HG03280 (cell line): ENCODE measurements around the gene VPS29.
A peak's percentile ranks its signal among the peaks of the same experiment; 100 is the strongest.
"Not testable (repeated sequence)": the region's sequence is repeated elsewhere in the genome, so short reads cannot be mapped to it uniquely, and the experiment has no call there.

Experiments
- ATAC-seq: cut with Tn5 transposase; IDR thresholded peaks from one replicate; pipeline ENCODE4 v1.9.1; 2021; ENCODE audit warnings: mild to moderate bottlenecking, moderate library complexity; ENCODE audit not compliant: unreplicated experiment

VPS29 gene

DNA sequence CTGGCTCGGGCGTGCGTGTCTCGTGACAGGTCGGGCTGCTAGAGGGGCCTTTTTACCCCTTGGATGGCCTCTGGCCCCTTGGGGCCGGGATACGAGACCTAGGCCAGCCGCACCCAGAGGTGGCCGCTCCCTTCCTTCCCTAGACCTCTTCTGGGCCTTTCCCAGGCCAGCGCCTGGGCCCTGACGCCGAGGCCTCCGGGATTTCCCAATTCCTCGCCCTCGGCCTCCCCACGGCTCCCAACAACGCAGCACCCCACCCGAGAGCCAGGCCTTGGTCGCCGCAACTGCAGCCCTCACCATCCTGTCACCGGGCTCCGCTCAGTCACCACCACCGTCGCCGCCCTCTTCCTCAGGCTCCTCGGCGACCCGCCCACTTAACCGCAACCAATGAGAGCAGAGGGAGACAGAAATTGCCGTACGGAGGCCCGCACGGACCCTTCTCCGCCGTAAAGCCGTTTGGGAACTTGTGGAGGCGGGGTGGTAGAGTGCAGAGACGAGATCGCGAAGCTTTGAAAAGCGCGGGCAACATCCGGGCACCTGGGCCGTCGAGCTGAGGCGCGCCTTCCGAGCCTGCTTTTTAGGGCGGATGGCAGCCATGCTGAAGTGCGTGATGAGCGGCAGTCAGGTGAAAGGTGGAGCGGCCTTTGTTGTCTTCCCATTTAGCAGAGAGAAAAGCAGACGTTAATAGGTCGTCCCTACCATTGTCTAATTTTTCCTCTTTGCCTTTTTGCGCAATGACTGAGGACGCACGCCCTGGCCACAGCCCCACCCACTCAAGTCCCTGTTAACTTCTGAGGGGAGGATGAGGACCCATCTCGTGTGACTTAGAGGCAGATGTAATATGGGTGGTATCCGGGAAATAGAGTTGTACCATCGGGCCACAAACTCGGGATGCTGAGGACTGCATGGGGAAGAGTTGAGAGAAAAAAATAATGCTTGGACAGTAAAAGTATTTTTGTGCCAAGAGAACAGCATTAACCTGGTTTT lies at the start of gene VPS29, which contains the start of gene RAD9B:
Gene VPS29 (minus strand): TSS at position 360 of the 987 bp plus-strand sequence. CDS start 60 bp downstream, at position 300.
Gene RAD9B (plus strand): TSS at position 580 of the 987 bp plus-strand sequence. CDS start 7 bp downstream, at position 587.
- peak; percentile 93 for ATAC-seq

DNA sequence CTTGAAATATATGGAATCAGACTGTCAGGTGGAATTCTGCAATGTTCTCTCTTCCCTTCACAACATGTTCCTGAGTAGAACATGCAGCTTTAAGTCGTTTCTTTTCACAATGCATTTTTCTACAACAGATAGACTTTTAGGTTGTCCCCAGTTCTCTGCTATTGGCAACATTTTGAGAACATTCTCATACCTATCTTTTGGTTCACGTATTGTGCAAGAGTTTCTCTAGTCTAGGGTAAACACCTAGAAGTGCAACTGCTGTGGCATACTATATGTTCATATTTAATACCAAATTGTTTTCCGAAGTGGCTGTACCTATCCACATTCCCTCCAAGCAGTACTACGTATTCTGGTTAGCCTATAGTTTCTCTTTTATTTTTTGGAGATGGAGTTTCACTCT lies 49.1 kb upstream of the VPS29 start:
- no peak for ATAC-seq

DNA sequence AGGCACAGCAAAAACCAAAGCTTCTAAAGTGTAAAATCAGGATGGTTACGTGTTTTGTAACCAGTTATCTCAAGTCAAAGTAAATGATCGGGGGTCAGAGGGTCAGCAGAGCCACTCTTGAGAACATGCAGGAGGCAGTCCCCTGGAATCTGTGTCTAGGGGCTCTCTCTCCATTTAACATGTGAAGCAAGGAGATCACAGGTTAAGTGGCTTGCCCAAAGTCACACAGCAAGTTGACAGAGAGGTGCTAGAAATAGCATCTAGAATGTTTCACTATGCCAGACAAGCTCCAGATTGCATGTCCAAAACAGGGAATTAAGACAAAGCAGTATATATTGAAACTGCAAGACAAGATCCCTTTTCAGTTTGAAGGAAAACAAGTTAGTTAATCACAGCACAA lies 47.8 kb upstream of the VPS29 start:
- ATAC-seq = no peak

DNA sequence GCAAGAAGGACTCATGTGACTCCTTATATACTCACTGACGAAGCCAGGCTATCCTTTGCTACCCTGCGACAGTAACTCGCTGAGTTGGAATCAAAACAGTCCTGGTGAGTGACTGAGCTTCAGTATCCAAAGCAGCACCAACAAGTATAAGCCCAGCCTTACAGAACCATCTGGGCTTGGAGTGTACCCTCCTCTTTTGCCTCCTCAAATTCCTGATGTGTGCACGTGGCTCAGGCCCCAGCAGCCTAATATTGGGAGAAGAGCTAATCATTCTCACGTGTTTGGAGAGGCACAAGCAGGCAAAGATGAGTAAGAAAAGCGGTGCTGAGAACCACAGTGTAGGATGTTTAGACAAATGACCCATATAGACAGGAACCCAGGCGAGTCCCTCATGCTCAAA lies 46.8 kb upstream of the VPS29 start:
- ATAC-seq = no peak

- no peak for ATAC-seq
Measured at GRCh38 chr12:110547090-110547489, 45.2 kb upstream of the VPS29 start.

DNA sequence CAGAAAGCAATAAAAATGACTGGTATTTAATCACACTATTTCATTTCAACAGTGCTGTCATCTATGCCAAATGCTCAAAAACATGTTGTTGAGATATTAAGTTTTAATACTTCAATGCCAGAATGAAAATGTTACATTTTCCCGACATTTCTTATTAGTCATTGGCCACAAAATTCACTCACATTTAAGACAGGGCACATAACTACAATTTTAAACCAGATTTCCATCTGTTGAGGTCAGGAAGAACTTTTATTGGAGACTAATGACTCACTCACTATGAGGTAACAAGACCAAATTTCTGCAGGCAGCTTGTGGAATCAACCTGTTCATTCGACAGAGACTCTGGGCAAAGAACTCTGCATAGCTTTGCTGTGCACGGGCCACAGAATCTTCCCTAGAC lies 44.4 kb upstream of the VPS29 start:
- ATAC-seq = no peak

DNA sequence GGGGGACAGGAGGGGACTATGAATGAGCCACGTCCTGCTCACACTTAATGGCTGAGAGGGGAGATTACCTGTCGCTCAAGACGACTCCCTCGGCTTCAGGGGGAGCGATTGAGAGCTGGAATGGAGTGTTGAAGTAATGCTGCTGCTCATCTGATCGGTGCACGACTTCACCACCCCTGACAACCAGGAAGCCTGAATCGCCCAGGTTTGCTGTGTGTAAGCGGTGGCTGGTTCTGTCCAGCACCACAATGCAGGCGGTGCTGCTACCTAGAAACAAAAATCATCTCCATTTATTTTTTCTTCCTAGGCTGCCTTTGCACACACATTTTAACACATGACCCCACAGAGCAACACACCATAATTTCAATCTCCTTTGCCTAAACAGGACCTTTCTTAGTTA lies 43.9 kb upstream of the VPS29 start:
- no peak for ATAC-seq

DNA sequence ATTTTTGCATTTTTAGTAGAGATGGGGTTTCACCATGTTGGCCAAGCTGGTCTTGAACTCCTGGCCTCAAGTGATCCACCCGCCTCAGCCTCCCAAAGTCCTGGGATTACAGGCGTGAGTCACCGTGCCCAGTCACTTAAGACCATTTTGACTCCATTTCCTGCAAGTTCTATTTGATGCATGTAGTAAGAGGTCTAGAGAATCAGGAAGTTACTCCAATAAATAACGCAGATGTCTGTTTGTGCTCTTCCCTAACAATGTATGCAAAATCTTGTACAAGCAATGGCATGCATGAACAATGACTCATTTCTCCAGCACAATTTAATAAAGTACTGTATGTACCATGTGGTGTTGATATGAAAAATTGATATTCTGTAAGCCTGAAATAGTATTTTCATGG lies 43.3 kb upstream of the VPS29 start:
- ATAC-seq = not testable (repeated sequence)

DNA sequence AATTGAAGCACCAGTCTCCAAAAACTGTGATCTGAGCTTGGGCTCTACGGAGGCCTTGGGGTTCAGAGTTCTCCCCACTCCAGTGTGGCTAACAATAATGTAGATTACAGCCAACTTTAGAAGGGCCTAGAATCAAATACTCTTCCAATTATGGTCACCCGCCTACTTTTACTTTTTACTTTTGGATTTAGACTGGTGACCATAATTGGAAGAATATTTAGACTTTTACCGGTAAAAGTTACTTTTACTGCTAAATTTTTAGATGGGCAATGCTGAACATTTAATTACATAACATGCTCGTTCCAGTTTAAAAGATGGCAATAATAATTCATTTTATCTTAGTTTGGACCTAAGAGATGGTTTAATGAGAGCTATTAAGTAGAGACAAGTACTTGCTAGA lies 42.1 kb upstream of the VPS29 start:
- no peak for ATAC-seq

DNA sequence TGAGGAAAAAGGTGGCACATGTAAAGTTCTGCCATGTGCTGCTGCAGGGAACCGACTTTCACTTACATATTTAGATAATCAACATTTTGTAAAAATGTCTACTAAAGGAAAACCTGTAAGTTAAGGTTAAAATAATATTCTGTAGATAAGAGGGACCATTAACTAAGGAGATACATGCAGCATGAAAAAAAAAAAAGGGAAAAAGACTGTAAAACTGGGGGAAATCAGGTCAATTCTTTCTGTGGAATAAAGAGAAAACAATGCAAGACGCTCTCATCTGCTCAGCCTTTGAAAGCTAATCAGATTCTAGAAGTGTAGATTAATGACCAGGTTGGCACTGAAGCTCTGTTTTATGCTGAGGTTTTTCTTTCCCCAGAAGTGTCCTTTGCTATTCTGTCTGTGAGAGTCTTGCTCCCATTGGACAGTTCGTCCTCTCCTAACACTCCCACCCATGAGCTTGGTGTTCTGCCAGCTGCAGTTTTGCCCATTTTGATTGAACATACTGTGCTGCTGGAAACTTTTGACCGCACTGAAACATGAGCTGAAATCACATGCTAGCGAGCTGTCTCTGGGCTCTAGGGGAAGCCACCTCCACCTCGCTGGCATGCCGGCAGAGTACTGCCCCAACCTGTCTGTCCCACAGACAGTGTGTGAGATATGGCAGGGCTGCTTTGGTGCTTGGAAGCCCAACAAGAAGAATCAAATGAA lies 41.5 kb upstream of the VPS29 start:
- ATAC-seq = no peak

- ATAC-seq = no peak
Measured at GRCh38 chr12:110540048-110540447, 38.1 kb upstream of the VPS29 start.

DNA sequence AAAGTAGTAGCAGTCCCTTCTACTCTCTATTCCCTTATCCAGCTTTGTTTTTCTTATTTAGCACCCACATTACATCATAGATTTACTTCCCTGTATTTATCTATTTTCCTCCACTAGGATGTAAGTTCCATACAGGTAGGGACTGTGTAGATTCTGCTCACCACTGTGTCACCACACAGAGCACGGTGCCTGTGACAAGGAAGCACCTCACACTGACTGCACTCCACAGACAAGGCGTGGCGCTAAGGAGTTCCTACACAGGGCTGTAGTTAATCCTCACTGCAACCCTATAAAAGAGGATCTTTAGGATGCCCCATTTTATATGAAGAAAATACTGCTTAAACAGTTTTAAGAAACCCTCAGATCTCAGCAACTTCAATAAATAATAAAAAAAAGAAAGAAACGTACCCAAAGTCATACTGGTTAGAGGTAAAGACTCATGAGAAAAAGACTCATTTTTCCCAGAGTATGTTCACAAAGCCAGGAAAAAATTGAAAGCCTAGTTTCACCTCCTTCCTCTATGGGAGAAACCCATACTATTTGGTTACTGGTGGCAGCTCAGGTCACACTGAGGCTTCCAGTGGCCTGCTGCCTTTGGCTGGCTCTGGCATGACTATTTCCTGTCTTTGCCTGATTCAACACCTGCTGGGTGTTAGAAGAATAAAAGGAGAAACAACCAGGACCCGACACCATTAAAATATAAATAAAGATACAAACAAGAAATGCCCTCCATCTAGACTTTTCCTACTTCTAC lies 37.1 kb upstream of the VPS29 start:
- no peak for ATAC-seq

- ATAC-seq = no peak
Measured at GRCh38 chr12:110537605-110538409, 35.9 kb upstream of the VPS29 start.

- ATAC-seq = no peak
Measured at GRCh38 chr12:110536834-110537604, 35.1 kb upstream of the VPS29 start.

GRCh38 chr12:110534811-110535210 lies 32.9 kb upstream of the VPS29 start:
- no peak for ATAC-seq

DNA sequence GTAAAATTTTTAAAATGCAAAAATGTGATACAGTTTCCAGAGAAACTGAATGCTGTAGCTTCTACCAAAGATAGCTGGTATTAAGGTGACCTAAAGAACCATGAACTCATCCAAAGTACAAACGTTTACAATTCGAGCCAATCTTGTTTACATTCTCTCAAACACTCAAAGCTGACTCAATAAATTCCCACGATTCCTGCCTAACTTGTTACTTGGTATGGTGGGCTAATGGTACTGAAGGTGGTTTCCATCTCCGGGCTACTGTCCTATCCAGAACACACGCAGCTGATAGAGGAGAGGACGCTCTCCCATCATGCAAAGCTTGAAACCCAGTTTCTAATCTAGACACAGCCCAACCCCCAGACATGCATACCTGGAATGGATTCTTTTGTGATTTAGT lies 31.7 kb upstream of the VPS29 start:
- ATAC-seq = no peak

DNA sequence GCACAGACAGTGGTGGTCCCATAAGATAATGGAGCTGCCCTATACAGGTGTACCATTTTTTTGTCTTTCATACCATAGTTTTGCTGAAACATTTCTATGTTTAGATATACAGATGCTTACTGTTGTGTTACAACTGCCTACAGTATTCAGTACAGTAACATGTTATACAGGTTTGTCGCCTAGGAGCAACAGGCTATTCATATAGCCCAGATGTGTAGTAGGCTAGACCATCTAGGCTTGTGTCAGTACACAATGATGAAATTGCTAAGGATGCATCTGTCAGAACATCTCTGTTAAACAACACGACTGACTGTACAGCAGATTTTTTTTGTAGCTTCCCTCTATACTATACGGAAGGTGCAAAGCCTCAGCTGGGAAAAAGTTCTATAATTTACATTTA lies 30.7 kb upstream of the VPS29 start:
- no peak for ATAC-seq

GRCh38 chr12:110531741-110532333 lies 29.9 kb upstream of the VPS29 start:
- ATAC-seq = peak; percentile 78

DNA sequence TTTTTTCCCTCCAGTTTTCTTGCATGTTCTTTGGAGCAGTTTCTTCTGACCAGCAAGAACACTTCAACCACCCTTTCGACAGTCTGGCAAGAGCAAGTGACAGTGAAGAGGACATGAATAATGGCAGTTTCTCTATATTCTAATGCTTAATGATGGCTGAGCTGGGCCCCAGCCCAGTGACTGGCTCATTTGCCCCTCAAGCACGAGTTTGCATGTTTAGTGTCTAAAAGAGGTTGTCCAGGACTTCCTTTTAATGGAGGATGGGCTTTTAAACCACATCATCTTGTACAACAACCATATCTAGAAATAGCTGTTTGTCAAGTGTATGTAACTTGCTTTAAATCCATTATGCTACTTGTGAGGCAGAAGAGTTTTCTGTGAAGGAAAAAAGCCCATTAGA lies 28.6 kb upstream of the VPS29 start:
- no peak for ATAC-seq
